SK-N-MC (cell line): Measurements from ENCODE around the gene CABYR.

Experiments
- DNase-seq: peaks from one replicate; pipeline ENCODE4 v3.0.0-alpha.2; 2011; ENCODE audit warnings: low read depth, low spot score
- H3K27ac ChIP-seq: fragments of 200-600 bp; sonication (generic); 2 replicates; pipeline ENCODE4 v1.5.1; 2016; ENCODE audit warnings: mixed run types
- H3K36me3 ChIP-seq: fragments of 200-600 bp; sonication (generic); 2 replicates; pipeline ENCODE4 v1.6.1; 2017; ENCODE audit warnings: antibody characterized with exemption, low read length, mixed read lengths; ENCODE audit not compliant: insufficient read depth
- H3K4me3 ChIP-seq: fragments of 200-600 bp; sonication (generic); 2 replicates; pipeline ENCODE4 v1.5.1; 2016
- H3K9ac ChIP-seq: fragments of 200-600 bp; sonication (generic); 2 replicates; pipeline ENCODE4 v1.8.0; 2017; ENCODE audit warnings: mixed run types, mixed read lengths; ENCODE audit not compliant: insufficient read length
- H3K9me3 ChIP-seq: fragments of 200-600 bp; sonication (generic); 2 replicates; pipeline ENCODE4 v1.6.1; 2017; ENCODE audit warnings: low read depth, mild to moderate bottlenecking, antibody characterized with exemption, low read length, moderate library complexity, mixed read lengths
- EZH2 ChIP-seq: fragments of 200-600 bp; sonication (generic); IDR thresholded peaks from one replicate; pipeline ENCODE4 v1.6.1; 2017; ENCODE audit warnings: antibody characterized with exemption
- FOXP2 ChIP-seq: optimal IDR thresholded peaks from 2 replicates; pipeline ENCODE3; 2011; ENCODE audit warnings: mild to moderate bottlenecking, moderate library complexity; ENCODE audit not compliant: insufficient read depth; ENCODE audit errors: extremely low read length, control extremely low read depth
- POLR2AphosphoS5 ChIP-seq: IDR thresholded peaks from 2 replicates; pipeline ENCODE4 v1.6.1; 2012; ENCODE audit warnings: mild to moderate bottlenecking, low read depth, low read length, borderline replicate concordance

CABYR gene

DNA sequence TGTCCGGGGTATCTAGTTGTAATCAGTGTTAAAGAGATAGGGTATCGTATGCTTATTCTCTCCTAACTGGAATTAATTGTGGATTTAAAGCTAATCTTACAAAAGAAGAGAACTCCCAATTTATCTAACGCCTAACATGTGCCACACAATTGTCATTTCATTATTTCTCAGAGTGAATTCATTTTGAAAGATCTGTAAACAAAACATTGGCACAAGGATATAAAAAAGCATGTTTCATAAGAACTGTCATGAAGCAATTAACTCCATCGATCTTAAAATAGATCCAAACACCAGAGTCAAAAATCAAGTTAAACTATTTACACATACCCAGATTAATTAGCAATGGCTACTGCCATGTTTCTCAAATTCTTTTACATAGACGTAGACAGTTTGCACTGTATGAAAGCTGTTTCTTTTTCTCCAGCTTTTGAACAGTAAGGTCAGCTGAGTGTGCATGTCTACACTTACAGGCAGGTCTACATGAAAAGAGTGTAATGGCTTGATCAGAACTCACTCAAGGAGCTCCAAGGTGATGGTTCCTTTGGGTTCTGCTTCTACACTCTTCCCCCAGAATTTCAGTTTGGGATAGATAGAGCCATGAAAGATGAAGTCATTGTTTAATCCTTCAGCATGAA lies 38.8 kb downstream of the CABYR start:
- Histone ChIP-seq H3K9me3 (no peaks in the 10 kb centered on the region), H3K27ac (no peak overlapping the region), H3K4me3 (no peak overlapping the region), H3K36me3 (peaks cover 8% of the 10 kb centered on the region; the same call in 1 of the 2 replicates), H3K9ac (no peak overlapping the region)
- no peak for DNase-seq
- no peak for TF ChIP-seq FOXP2

- H3K27ac ChIP-seq, result no peak overlapping the region
- no peak overlapping the region for H3K9ac ChIP-seq
- H3K9me3 ChIP-seq, result no peaks in the 10 kb centered on the region
- no peaks in the 10 kb centered on the region for H3K36me3 ChIP-seq
- TF ChIP-seq FOXP2 (no peak), EZH2 (no peak), POLR2AphosphoS5 (no peak)
- H3K4me3 ChIP-seq, result no peak overlapping the region
- DNase-seq, result no peak
Observed at GRCh38 chr18:24180048-24180447, 41.2 kb downstream of the CABYR start.

GRCh38 chr18:24181806-24182205 lies 42.9 kb downstream of the CABYR start:
- no peak for TF ChIP-seq POLR2AphosphoS5
- no peak for TF ChIP-seq EZH2
- no peak for TF ChIP-seq FOXP2
- DNase-seq, result no peak
- Histone ChIP-seq H3K36me3 (no peaks in the 10 kb centered on the region), H3K9me3 (no peaks in the 10 kb centered on the region), H3K27ac (no peak overlapping the region), H3K9ac (no peak overlapping the region), H3K4me3 (no peak overlapping the region)

- no peak for TF ChIP-seq FOXP2
- TF ChIP-seq EZH2, result no peak
- no peak for TF ChIP-seq POLR2AphosphoS5
Observed at GRCh38 chr18:24185805-24186204, 46.9 kb downstream of the CABYR start.

DNA sequence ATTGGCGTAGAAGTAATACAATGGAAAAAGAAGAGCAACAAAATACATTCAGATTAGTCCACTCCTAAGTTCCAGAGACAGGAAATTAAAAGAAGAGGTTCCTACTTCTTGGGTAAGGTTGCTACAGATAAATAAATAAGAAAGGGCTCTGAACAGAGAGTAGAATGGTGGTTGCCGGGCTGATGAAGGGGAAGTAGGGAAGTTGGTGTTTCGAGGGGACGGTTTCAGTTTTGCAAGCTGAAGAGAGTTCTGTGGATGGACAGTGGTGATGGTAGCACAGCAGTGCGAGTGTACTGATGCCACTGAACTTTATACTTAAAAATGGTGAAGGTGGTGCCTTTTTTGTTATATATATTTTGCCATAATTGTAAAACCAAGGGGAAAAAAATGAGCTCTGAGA lies 48.2 kb downstream of the CABYR start:
- Histone ChIP-seq H3K9me3 (no peaks in the 10 kb centered on the region), H3K36me3 (no peaks in the 10 kb centered on the region), H3K4me3 (no peak overlapping the region), H3K27ac (no peak overlapping the region), H3K9ac (no peak overlapping the region)
- no peak for DNase-seq
- TF ChIP-seq EZH2, result no peak
- TF ChIP-seq POLR2AphosphoS5, result no peak
- TF ChIP-seq FOXP2, result no peak

More at GRCh38 chr18:24185805-24186204, 46.9 kb downstream of the CABYR start:
- no peaks in the 10 kb centered on the region for H3K9me3 ChIP-seq
- no peaks in the 10 kb centered on the region for H3K36me3 ChIP-seq
- DNase-seq, result no peak
- no peak overlapping the region for H3K27ac ChIP-seq
- no peak overlapping the region for H3K9ac ChIP-seq
- H3K4me3 ChIP-seq, result no peak overlapping the region

GRCh38 chr18:24187689-24188088 lies 48.8 kb downstream of the CABYR start:
- no peak for DNase-seq
- Histone ChIP-seq H3K9me3 (no peaks in the 10 kb centered on the region), H3K4me3 (no peak overlapping the region), H3K27ac (no peak overlapping the region), H3K9ac (no peak overlapping the region), H3K36me3 (no peaks in the 10 kb centered on the region)
- TF ChIP-seq POLR2AphosphoS5, result no peak
- no peak for TF ChIP-seq EZH2
- TF ChIP-seq FOXP2, result no peak

- H3K9me3 ChIP-seq, result no peaks in the 10 kb centered on the region
- no peak overlapping the region for H3K9ac ChIP-seq
- TF ChIP-seq EZH2 (no peak), POLR2AphosphoS5 (no peak), FOXP2 (no peak)
- H3K36me3 ChIP-seq, result no peaks in the 10 kb centered on the region
- H3K4me3 ChIP-seq, result no peak overlapping the region
- no peak overlapping the region for H3K27ac ChIP-seq
- no peak for DNase-seq
Observed at GRCh38 chr18:24188120-24188519, 49.3 kb downstream of the CABYR start.

DNA sequence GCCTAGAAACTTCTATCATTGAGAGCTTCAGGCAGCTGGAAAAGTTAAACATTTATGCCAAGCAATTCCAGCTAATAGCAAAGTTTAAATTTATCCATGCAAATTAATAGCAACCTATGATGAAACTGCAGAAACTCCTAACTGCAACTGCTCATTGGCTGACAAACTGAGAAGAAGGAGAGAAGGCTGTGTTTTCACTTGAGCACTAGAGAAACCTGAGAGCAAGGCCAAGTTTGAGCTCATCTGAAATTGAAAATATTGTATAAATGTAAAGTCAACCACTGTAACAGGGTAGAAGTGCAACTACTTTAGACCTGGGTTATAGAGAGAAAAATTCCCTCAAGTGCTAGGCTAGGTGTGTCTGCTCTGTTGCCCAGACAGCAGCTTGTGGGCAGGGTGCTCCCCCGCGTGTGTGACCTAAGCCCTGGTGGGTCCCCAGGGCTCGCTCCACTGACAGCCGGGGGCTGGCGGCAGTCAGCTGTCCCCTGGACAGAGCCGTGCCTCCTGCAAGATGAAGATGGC lies 50.2 kb downstream of the CABYR start:
- DNase-seq, result no peak
- no peaks in the 10 kb centered on the region for H3K9me3 ChIP-seq
- no peak overlapping the region for H3K9ac ChIP-seq
- TF ChIP-seq POLR2AphosphoS5, result no peak
- no peak for TF ChIP-seq FOXP2
- no peak for TF ChIP-seq EZH2
- H3K36me3 ChIP-seq, result no peaks in the 10 kb centered on the region
- no peak overlapping the region for H3K4me3 ChIP-seq
- no peak overlapping the region for H3K27ac ChIP-seq
